PC-9 (cell line): ENCODE results near the gene TUBA1B.

Experiments
- CTCF ChIP-seq: fragments of 200-600 bp; sonication (generic); conservative IDR thresholded peaks from 2 replicates; pipeline ENCODE4 v1.6.1; 2017; ENCODE audit warnings: mixed run types, antibody characterized with exemption, mild to moderate bottlenecking, moderate library complexity
- EZH2 ChIP-seq: fragments of 200-600 bp; sonication (generic); IDR thresholded peaks from 2 replicates; pipeline ENCODE4 v1.8.0; 2017; ENCODE audit warnings: antibody characterized with exemption, low read depth

- TF ChIP-seq CTCF (peak; percentile 73), EZH2 (no peak)
These were observed 10.0 kb downstream of the TUBA1B start for GRCh38 chr12:49121047-49121696.
